HG02759 (cell line): ENCODE measurements around the gene ENTREP3.

Experiments used
- ATAC-seq: cut with Tn5 transposase; IDR thresholded peaks from one replicate; pipeline ENCODE4 v1.9.1; 2021; ENCODE audit warnings: mild to moderate bottlenecking, moderate library complexity; ENCODE audit not compliant: unreplicated experiment

ENTREP3 gene

DNA sequence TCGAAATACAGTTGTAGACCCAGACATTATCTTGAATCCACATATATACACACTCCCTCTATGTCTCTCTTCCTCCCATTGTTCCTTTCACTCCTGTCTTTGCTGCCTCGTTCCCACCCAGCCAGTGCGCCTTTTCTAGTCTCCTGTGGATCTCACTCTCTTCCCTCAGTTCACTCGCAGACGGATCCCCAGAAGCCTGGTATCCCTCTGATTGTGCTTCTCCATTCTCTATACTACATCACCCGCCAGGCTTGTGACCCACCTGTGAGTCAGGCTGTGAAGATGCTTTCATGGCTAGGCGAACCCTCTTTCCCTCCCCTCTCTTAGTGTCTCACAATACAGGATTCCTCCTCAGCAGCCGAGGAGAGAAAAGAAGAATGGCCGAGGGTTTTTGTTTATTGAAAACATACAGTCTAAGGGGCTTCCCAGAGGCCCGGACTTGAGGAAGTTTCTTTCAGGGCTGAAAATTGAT, 23.4 kb upstream of the ENTREP3 start:
- ATAC-seq, result no peak

GRCh38 chr1:155277902-155278688, 22.8 kb upstream of the ENTREP3 start:
- no peak for ATAC-seq

GRCh38 chr1:155277070-155277901, 22.0 kb upstream of the ENTREP3 start, which contains the start of gene HCN3:
TSS of gene HCN3 (plus strand) at chr1:155277463. CDS start at chr1:155277591, 128 bp downstream.
- peak; percentile 63 for ATAC-seq

DNA sequence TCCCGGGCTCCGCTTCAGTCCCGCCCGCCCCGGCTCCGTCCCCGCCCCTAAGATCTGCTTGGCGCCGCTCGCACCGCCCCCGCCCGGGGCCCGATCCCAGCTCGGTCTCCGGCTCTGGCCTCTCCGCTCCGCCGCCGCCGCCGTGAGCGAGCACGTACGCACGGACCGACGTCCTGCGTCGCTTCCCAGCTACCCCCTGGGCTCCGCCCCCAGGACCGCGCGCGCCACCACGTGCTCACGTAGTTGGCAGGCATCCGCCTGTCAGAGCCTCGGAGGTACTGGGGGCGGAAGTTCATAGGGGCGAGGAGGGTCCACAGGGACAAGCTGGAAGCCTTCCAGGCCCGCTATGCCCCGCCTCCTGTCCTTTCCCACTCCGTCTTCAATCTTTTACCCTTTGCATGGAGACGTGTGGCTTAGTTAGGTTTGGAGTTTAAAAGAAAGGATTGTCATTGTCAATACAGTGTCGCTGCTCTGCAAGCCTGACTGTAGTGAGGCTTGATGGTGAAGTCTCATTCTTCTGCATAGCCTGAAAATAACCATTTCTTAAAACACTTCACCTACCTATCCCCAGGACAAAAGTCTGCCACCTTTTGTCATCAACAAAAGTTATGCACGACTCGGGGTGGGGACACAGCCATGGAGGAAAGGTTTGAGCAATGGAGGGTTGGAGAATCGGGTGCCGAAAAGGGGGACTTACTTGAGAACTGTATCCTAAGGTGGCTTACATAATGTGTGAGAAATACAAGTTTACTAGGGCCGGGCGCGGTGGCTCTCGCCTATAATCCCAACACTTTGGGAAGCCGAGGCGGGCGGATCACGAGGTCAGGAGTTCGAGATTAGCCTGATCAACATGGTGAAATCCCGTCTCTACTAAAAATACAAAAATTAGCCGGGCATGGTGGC, 18.3 kb upstream of the ENTREP3 start, which contains the start of gene CLK2:
TSS of gene CLK2 (minus strand) at position 162 of the 903 bp plus-strand sequence. CDS start 2,527 bp downstream, outside the sequence.
- ATAC-seq, result peak; percentile 83

DNA sequence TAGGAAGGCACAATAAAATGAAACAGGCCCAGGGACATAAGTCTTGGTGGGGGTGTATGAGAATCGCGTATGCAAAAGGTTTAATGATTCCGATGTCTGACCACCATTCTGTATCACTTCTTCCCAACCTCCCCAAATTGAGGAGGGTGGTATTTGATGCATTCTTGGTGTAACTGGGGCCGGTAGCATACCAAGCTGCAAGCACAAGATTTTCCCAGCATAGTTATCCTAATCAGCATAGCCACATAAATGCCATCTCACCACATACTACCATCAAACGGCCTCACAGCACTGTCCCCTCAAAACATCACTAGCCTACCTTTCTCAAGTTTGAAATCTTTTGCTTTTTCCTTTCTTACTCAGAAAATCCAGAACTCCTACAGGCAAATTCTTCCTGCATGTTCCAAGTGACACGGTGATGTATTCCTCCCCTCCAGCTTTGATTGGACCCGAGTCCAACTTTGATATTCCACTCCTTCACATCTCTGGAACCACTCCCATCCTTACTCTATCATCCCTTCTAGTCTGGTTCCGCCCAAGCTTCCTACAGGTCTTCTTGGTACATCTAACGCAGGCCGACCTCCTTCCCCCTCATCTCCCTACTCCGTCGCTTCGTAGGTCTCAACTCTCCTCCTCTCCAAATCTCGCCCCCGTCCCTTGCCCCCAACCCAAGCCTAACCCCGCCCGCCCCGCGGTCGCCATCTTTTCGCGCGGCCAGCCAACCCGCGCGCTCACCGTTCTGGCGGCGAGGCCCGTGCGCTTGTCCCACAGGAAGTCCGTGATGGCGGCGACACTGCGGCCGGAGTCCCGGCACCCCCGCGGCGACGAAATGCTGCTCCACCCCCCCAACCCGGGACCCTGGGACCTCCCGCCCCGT, 17.4 kb upstream of the ENTREP3 start:
- ATAC-seq, result peak; percentile 35

DNA sequence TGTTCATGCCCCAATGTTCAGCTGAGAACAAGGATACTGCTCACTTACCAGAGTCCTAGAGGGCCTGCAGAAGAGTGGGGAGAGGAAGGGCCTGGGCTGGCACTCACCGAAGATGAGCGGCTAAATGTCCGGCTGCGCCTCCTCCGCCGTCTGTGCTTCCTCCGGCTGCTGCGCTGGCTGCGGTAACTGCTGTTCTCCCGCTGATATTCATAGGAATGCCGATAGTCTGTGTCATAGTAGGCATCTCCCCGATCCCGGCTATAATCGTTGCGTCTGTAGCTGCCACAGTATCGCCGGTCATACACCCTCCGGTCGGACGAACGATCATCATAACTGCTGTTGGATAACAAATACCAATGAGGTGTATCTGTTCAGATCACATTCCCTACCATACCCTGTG, 14.1 kb upstream of the ENTREP3 start:
- no peak for ATAC-seq

GRCh38 chr1:155268630-155269029, 13.3 kb upstream of the ENTREP3 start:
- ATAC-seq, result no peak

GRCh38 chr1:155267373-155267772, 12.1 kb upstream of the ENTREP3 start:
- ATAC-seq, result no peak

GRCh38 chr1:155266553-155266952, 11.3 kb upstream of the ENTREP3 start:
- ATAC-seq, result no peak

DNA sequence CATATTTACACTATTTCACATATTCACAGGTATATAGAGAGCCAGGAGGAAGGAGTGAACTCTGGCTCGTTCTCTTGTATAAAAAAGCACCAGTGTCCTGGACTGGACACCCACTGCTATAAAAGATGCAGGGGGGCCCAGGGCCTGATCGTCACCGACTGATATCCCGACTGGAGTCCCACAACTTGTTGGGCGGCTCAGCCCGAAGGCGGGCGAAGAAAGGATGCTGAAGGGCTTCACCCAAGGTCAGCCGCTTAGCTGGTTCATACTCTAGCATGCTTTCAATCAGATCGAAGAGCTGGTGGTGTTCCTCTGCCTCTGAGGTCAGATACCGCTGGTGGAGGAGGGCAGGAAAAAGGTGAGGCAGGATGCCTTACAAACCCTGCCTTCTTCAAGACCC, 7.8 kb upstream of the ENTREP3 start:
- no peak for ATAC-seq

DNA sequence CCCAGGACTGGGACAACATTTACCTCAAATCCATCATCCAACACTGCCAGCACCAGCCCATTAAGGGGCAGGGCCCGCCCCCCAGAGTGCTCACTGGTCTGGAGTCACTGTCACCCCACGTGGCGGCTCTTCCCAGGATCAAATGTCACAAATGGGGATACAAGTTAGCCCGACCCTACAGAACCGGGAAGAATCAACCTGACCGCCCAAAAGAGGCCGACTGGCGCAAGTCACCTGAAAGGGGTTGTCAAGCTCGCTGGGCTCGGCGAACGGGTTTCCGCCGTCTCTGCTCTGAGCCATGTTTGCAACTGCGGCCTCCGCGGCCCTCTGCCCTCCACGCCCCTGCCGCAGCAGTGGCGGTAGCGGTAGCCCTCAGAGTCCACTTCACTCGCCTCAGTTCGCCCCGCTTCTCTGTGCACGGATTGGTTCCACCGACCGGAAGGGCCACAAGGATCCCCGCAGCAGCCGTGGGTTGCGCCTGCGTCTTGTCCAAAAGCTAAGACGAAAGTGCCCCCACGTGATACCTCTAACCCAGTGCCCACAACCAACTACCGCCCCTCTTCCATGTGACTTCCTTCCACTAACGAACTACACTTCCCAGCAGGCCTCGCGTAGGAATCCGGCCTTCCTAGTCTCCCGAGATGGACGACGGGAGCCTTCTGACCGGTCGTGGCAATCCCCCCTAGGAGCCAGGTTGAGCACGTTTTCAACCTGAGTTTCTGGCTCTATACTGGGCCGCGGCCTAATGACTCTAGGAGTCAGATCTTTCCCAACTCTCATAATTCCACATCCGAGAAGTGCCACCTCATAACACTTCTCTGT, 6.8 kb upstream of the ENTREP3 start, which contains the start of gene SCAMP3:
TSS of gene SCAMP3 (minus strand) at position 509 of the 822 bp plus-strand sequence. CDS start at position 300, 209 bp downstream.
- ATAC-seq, result peak; percentile 91

DNA sequence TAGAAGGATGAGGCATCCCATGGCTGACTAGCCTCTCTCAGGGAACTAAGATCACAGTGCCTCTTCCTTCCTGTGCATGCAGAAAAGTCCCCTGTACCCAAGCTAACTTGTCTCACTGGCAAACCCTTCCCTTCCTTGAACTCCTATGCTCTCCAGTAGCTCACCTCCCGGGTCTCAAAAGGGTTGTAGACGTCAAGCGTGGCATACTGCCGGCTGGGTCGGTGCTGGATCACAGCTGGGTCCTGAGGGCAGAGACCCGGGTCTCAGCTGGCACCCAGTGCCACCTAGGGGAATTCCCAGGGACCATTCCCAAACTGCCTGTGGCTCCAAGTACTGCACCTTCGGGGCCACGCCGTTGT, 6.2 kb upstream of the ENTREP3 start:
- ATAC-seq, result peak; percentile 5

DNA sequence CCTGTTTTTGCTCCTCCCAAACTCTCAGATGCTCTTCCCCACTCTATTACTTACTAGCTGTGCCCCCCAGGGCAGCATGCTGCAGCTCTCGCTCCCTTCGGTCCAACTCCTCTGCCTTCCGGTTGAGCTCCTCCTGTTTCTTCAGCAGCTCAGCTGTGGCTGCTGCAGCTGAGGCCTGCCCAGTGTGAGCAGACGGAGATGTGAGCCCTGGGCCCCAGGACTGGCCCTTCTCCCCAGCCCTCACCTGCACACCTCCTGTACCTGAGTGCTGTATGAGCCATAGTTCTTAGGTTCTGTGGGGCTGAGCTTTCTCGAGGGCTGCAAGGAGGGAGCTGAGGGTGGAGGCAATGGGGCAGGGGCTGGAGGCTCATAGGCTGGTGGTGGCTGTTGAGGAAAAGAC, 5.0 kb upstream of the ENTREP3 start:
- ATAC-seq, result no peak

DNA sequence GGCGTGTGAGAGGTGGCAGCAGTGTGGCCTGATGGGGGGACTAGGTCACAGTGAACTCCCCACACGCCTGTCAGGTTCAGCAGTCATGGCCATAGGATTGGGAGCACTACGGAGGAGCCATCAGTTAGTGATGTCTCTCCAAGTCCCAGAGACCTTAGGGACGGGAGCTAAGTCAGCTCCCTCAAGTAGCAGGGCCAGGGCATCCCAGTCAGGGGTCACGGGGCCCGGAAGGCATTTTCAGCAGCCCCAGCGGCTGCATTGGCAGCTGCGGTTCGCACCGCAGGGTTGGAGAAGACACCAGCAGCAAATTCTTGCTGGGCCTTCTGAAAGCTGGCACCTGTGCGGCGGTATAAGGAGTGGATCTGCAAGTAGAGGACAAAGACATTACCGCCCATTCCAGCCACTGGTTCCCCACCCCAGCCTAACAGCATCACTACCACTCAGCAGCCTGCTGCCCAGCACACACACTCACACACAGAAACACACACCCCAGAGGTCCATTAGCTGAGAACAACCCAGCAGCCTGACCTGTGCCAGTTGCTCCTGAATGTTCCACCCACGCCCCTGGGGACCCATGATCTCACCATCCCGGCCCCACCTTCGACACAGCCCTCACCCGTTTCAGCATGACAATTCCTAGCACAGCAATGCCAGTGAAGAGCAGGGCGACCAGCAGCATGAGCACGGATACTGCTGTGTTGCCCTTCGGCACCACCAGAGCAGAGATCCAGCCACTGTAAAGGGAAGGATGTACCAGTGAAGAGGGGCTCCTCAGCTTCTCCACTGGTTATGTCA, 972 bp upstream of the ENTREP3 start:
- no peak for ATAC-seq

- ATAC-seq, result no peak
Measured at GRCh38 chr1:155254714-155255242, 505 bp downstream of the ENTREP3 start.

GRCh38 chr1:155254228-155254713, 1.0 kb downstream of the ENTREP3 start:
- no peak for ATAC-seq

DNA sequence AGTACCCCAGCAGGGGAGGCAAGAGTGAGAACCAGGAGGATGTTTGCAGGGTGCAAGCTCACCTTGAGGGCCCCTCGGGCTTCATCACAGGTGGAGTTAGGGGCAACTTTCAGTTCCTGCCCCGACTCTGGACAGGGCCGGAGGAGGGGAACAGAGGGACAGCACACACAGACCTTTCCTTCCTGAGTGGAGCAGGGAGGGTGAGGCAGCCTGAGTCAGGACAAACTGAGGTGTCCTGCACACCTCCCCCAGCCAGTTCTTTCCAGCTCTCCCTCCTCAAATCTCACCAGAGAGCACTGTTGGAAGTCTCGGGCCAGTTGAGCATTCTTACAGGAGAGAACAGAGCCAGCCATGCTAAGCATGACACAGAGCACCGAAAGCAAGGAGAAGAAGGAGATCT, 1.5 kb downstream of the ENTREP3 start:
- no peak for ATAC-seq

DNA sequence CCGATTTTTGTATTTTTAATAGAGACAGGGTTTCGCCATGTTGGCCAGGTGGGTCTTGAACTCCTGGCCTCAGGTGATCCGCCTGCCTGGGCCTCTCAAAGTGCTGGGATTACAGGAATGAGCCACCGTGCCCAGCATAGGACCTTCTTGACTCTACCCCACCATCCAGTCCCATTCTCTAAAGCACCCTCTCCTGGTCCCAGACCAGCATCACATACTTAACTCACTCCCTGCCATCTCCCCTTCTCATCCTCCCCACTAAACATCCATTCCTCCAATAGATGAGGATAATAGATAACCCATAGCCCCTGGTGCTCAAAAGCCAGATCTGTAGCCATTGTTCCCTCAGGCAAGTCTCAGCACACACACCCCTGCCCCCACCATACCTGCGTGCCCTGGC, 2.1 kb downstream of the ENTREP3 start:
- no peak for ATAC-seq
